ENCODE results near the gene IGSF21.

IGSF21 gene

GRCh38 chr1:18217398-18218043 is 109.9 kb downstream of the IGSF21 start:
- H3K4me3 ChIP-seq (ENCODE audit: low read length) = no peak overlapping the region
- peak; percentile 5 for TF ChIP-seq CTCF (IDR thresholded peaks at IDR 0.05; ENCODE audit: insufficient read depth, low read depth, low read length, missing control alignments)
- DNase-seq (ENCODE audit: low read depth) = peak; percentile 2

- no peak for DNase-seq (ENCODE audit: low read depth)
- H3K4me3 ChIP-seq (ENCODE audit: low read length) = no peak overlapping the region
- no peak for TF ChIP-seq CTCF (IDR thresholded peaks at IDR 0.05; ENCODE audit: insufficient read depth, low read depth, low read length, missing control alignments)
These were observed 122.0 kb downstream of the IGSF21 start for GRCh38 chr1:18229625-18230024.

GRCh38 chr1:18230321-18230720 is 122.7 kb downstream of the IGSF21 start:
- DNase-seq (ENCODE audit: low read depth) = no peak
- no peak for TF ChIP-seq CTCF (IDR thresholded peaks at IDR 0.05; ENCODE audit: insufficient read depth, low read depth, low read length, missing control alignments)
- H3K4me3 ChIP-seq (ENCODE audit: low read length) = no peak overlapping the region

GRCh38 chr1:18230840-18231239 is 123.2 kb downstream of the IGSF21 start:
- no peak for TF ChIP-seq CTCF (IDR thresholded peaks at IDR 0.05; ENCODE audit: insufficient read depth, low read depth, low read length, missing control alignments)
- H3K4me3 ChIP-seq (ENCODE audit: low read length) = no peak overlapping the region
- no peak for DNase-seq (ENCODE audit: low read depth)

GRCh38 chr1:18232052-18232451 is 124.5 kb downstream of the IGSF21 start:
- DNase-seq (ENCODE audit: low read depth) = no peak
- H3K4me3 ChIP-seq (ENCODE audit: low read length) = no peak overlapping the region
- no peak for TF ChIP-seq CTCF (IDR thresholded peaks at IDR 0.05; ENCODE audit: insufficient read depth, low read depth, low read length, missing control alignments)

GRCh38 chr1:18233176-18233864 is 125.7 kb downstream of the IGSF21 start:
- H3K4me3 ChIP-seq (ENCODE audit: low read length) = no peak overlapping the region
- DNase-seq (ENCODE audit: low read depth) = no peak
- TF ChIP-seq CTCF (IDR thresholded peaks at IDR 0.05; ENCODE audit: insufficient read depth, low read depth, low read length, missing control alignments) = no peak

Measured in epithelial cell of esophagus (primary cell).